Pancreas (tissue), 10 donors: ENCODE measurements around the gene TRIM29. TPM values are rescaled to one million over a fixed set of nuclear protein-coding genes. Genes with fewer than 3 reads are reported as not detected.
A peak's percentile ranks its signal among the peaks of the same experiment; 100 is the strongest.

Experiments used
- ATAC-seq, 4 donors: fragments of 200-7000 bp; cut with Tn5 transposase; one replicate each; pipeline versions ENCODE4 v1.8.0 to v1.9.1; 2020; ENCODE audit warnings: mild to moderate bottlenecking in 4 of 4, moderate library complexity in 4 of 4
- DNase-seq, 6 donors: peaks; one replicate each; pipeline ENCODE4 v3.0.0-alpha.2; 2020
- FAIRE-seq: peaks from 2 replicates; lab custom pipeline; 2012; peaks lifted over from hg19 to GRCh38; lab: Jason Lieb, UNC
- H3K27ac ChIP-seq, 4 donors: fragments of 200-600 bp; sonication (generic); 1 replicate in 3 of 4; 2 replicates in 1 of 4; pipeline versions ENCODE4 v1.5.0 to v1.8.0; 2020
- H3K27me3 ChIP-seq, 4 donors: fragments of 200-600 bp; one replicate each; pipeline ENCODE4 v1.8.0; 2021
- H3K36me3 ChIP-seq, 3 donors: fragments of 200-600 bp; sonication (generic) in 1 of 3; one replicate each; pipeline versions ENCODE4 v1.5.0 to v1.8.0; 2020 to 2021
- H3K4me1 ChIP-seq, 3 donors: fragments of 200-600 bp; one replicate each; pipeline ENCODE4 v1.8.0; 2021
- H3K4me3 ChIP-seq, 4 donors: fragments of 200-600 bp; sonication (generic) in 2 of 4; one replicate each; pipeline versions ENCODE4 v1.5.0 to v1.8.0; 2020 to 2021
- H3K9me3 ChIP-seq, 4 donors: fragments of 200-600 bp; one replicate each; pipeline ENCODE4 v1.8.0; 2021
- CTCF ChIP-seq, 4 donors: fragments of 200-600 bp; sonication (generic) in 3 of 4; IDR thresholded peaks; one replicate each; pipeline versions ENCODE4 v1.5.0 to v1.8.0; 2021; ENCODE audit warnings: antibody characterized with exemption in 4 of 4
- WGBS, 2 donors: extraction: QIAGEN DNeasy Blood & Tissue Kit; methylation state at CpG; one replicate each; pipeline ENCODE4 v1.1.7; 2013; 5-methylcytosine and 5-hydroxymethylcytosine counted together
- intact Hi-C, 3 donors: fragments of 100-400 bp; cut with DNase I; formaldehyde crosslinking; loops; one replicate each; pipeline versions ENCODE4 v1.11.1 to v1.14.2; 2022
- polyA plus RNA-seq, 2 donors: library from polyadenylated mRNA; stranded (reverse); fragments of 200-250 nt; gene quantifications; one replicate each; pipeline ENCODE4 v1.2.3, GENCODE V29; 2013
- total RNA-seq, 6 donors: library from RNA; stranded (reverse); fragmentation: NEBNext Ultra II Directional in 4 of 6; extraction: Animal tissue kit (Norgen Biotek cat#: 25700) in 4 of 6; gene quantifications; one replicate each; pipeline versions ENCODE4 v1.2.1 to v1.2.4, GENCODE V29; 2021 to 2023
- donor health status: healthy with polysubstance abuse.
- donor health status: DM: no; HTN: no; CAD: no; lungs with moderate emphysema.
- donor health status: DM: no; HTN: no; CAD: no.
- donor health status: control.
- donor health status: control.
- donor health status: Bipolar disorder and iron deficiency.
- donor health status: DM: yes; HTN: yes; CAD: no.
- donor health status: DM: no; HTN: no; CAD: no.
- donor health status: DM: no; HTN: no; CAD: no.
- donor health status: DM: yes; HTN: yes; CAD: no.

The TRIM29 gene
- total and polyA plus RNA-seq, 8 donors: 0.38 to 1.7 (median 0.61) TPM

GRCh38 chr11:120119121-120119520, 18.8 kb downstream of the TRIM29 start:
- intact Hi-C loops: no loop called here
- no peak overlapping the region for H3K27ac ChIP-seq
- no peaks in the 10 kb centered on the region for H3K4me1 ChIP-seq
- no peaks in the 10 kb centered on the region for H3K36me3 ChIP-seq
- H3K4me3 ChIP-seq: no peak overlapping the region
- 90 to 91% methylated on average over 4 of the region's 4 CpGs for WGBS, 2 donors
- ATAC-seq (no peak), FAIRE-seq (no peak), DNase-seq (no peak)
- TF ChIP-seq CTCF (IDR thresholded peaks at IDR 0.05): no peak
- H3K9me3 ChIP-seq: no peaks in the 10 kb centered on the region
- no peaks in the 10 kb centered on the region for H3K27me3 ChIP-seq

- DNase-seq (peak in 1 of 6 donors; percentile 27), ATAC-seq (no peak), FAIRE-seq (no peak)
- Histone ChIP-seq H3K27ac (no peak overlapping the region), H3K4me3 (no peak overlapping the region), H3K9me3 (no peaks in the 10 kb centered on the region), H3K27me3 (no peaks in the 10 kb centered on the region), H3K4me1 (no peaks in the 10 kb centered on the region), H3K36me3 (no peaks in the 10 kb centered on the region)
- TF ChIP-seq CTCF (IDR thresholded peaks at IDR 0.05): no peak
- 54 to 59% methylated on average over 8 to 9 of the region's 9 CpGs for WGBS, 2 donors
- intact Hi-C loops: no loop called here
Measured at GRCh38 chr11:120117991-120118390, 19.9 kb downstream of the TRIM29 start.

GRCh38 chr11:120116966-120117365, 20.9 kb downstream of the TRIM29 start:
- H3K4me1 ChIP-seq: no peaks in the 10 kb centered on the region
- no peak for DNase-seq
- H3K27me3 ChIP-seq: no peaks in the 10 kb centered on the region
- no peak overlapping the region for H3K27ac ChIP-seq
- 71 to 73% methylated on average over 7 of the region's 7 CpGs for WGBS, 2 donors
- H3K36me3 ChIP-seq: no peaks in the 10 kb centered on the region
- H3K4me3 ChIP-seq: no peak overlapping the region
- TF ChIP-seq CTCF (IDR thresholded peaks at IDR 0.05): no peak
- intact Hi-C loops: no loop called here
- no peak for FAIRE-seq
- no peak for ATAC-seq
- H3K9me3 ChIP-seq: no peaks in the 10 kb centered on the region

GRCh38 chr11:120115272-120116000, 22.5 kb downstream of the TRIM29 start:
- DNase-seq: no peak
- WGBS, 2 donors: 62 to 63% methylated on average over 20 of the region's 20 CpGs
- intact Hi-C loops: no loop called here

More at GRCh38 chr11:120115272-120116000, 22.5 kb downstream of the TRIM29 start:
- Histone ChIP-seq H3K27me3 (no peaks in the 10 kb centered on the region), H3K4me1 (no peaks in the 10 kb centered on the region), H3K9me3 (no peaks in the 10 kb centered on the region), H3K36me3 (no peaks in the 10 kb centered on the region), H3K4me3 (no peak overlapping the region), H3K27ac (no peak overlapping the region)
- no peak for ATAC-seq
- no peak for TF ChIP-seq CTCF (IDR thresholded peaks at IDR 0.05)
- no peak for FAIRE-seq
